K562 (cell line): Measurements from ENCODE around the gene RGS9BP. TPM values are rescaled to one million over a fixed set of nuclear protein-coding genes. Genes with fewer than 3 reads are reported as not detected.

ENCODE experiments used
- CBFB ChIP-seq: sonication (generic); formaldehyde crosslinking; IDR thresholded peaks from 2 replicates; pipeline ENCODE4 v1.4.0; 2020; ENCODE audit warnings: mild to moderate bottlenecking, missing genetic modification reagents
- ETV6 ChIP-seq, 3 experiments: fragments of 150-350 bp in 1 of 3; sonication (generic) in 1 of 3; formaldehyde crosslinking in 1 of 3; IDR thresholded peaks; 2 replicates each; pipeline versions ENCODE4 v1.6.1 to v1.8.0; 2014 to 2022; ENCODE audit warnings: borderline replicate concordance in 2 of 3, low read depth in 2 of 3, antibody characterized with exemption in 1 of 3, low read length in 1 of 3, mild to moderate bottlenecking in 1 of 3, missing genetic modification reagents in 1 of 3
- KAT7 ChIP-seq: sonication (generic); formaldehyde crosslinking; IDR thresholded peaks from 2 replicates; pipeline ENCODE4 v1.8.0; 2022; ENCODE audit warnings: missing genetic modification reagents, mild to moderate bottlenecking, borderline replicate concordance
- L3MBTL2 ChIP-seq: fragments of 450-650 bp; IDR thresholded peaks from 2 replicates; pipeline ENCODE4 v1.6.1; 2016; ENCODE audit warnings: mild to moderate bottlenecking, moderate library complexity
- MAFG ChIP-seq: fragments of 450-650 bp; conservative IDR thresholded peaks from 2 replicates; pipeline ENCODE4 v1.6.1; 2016; ENCODE audit warnings: missing genetic modification characterization, missing compliant biosample characterization
- MXI1 ChIP-seq: IDR thresholded peaks from 2 replicates; pipeline ENCODE4 v1.6.1; 2011; ENCODE audit warnings: low read depth, mild to moderate bottlenecking, improper control_type of control experiment, low read length
- NCOA4 ChIP-seq: fragments of 450-650 bp; IDR thresholded peaks from 2 replicates; pipeline ENCODE4 v1.6.1; 2018; ENCODE audit warnings: mild to moderate bottlenecking; ENCODE audit not compliant: partially characterized antibody
- NONO ChIP-seq, 2 experiments: fragments of 200-400 bp in 1 of 2; fragments of 450-650 bp in 1 of 2; formaldehyde crosslinking in 1 of 2; IDR thresholded peaks; 2 replicates each; pipeline ENCODE4 v1.6.1; 2017; ENCODE audit warnings: low read depth in 2 of 2, mild to moderate bottlenecking in 2 of 2, moderate library complexity in 2 of 2, low read length in 1 of 2
- TCF7L2 ChIP-seq: fragments of 150-350 bp; IDR thresholded peaks from 2 replicates; pipeline ENCODE4 v1.6.1; 2016; ENCODE audit warnings: low read depth, mild to moderate bottlenecking, low read length, moderate library complexity
- ZBTB7A ChIP-seq: IDR thresholded peaks from 2 replicates; pipeline ENCODE4 v1.6.1; 2011; ENCODE audit warnings: low read depth, mild to moderate bottlenecking, low read length, moderate library complexity, borderline replicate concordance; ENCODE audit not compliant: control insufficient read depth
- polyA plus RNA-seq, 8 experiments: library from polyadenylated mRNA; depleted of rRNA in 4 of 8; stranded (reverse) in 5 of 8; unstranded in 3 of 8; fragments of >200 nt; fragmentation: Nextera tagmentation in 2 of 8; fragmentation: Illumina TruSeq in 1 of 8; extraction: Ambion mirVana in 2 of 8; extraction: Trizol in 1 of 8; gene quantifications; 2 replicates each; pipeline versions ENCODE4 v1.2.1 to v1.2.3, GENCODE V29; 2011 to 2014; ENCODE audit warnings: inconsistent platforms in 1 of 8, missing spikeins in 1 of 8
- total RNA-seq, 7 experiments: library from RNA; depleted of rRNA in 6 of 7; stranded (reverse); fragments of >200 nt in 6 of 7; fragmentation: Illumina TruSeq in 2 of 7; extraction: Trizol in 2 of 7; gene quantifications; 2 replicates each; pipeline versions ENCODE4 v1.2.1 to v1.2.3, GENCODE V29; 2011 to 2021; ENCODE audit warnings: low replicate concordance in 1 of 7
- TF ChIP-seq, protein P1 (sequence below): fragments of 450-650 bp; formaldehyde crosslinking; IDR thresholded peaks from 2 replicates; pipeline ENCODE4 v1.4.0; 2022; ENCODE audit warnings: missing genetic modification characterization
- TF ChIP-seq, protein P2 (sequence below), 2 experiments: IDR thresholded peaks; 2 replicates each; pipeline ENCODE4 v1.6.1; 2011; ENCODE audit warnings: borderline replicate concordance in 1 of 2, control low read depth in 1 of 2, low read depth in 1 of 2, low read length in 1 of 2, mild to moderate bottlenecking in 1 of 2, mixed read lengths in 1 of 2, moderate library complexity in 1 of 2; ENCODE audit not compliant: insufficient read depth in 1 of 2, insufficient read length in 1 of 2, poor library complexity in 1 of 2, severe bottlenecking in 1 of 2; ENCODE audit errors: extremely low read depth in 1 of 2
- TF ChIP-seq, protein P3 (sequence below): fragments of 450-650 bp; formaldehyde crosslinking; conservative IDR thresholded peaks from 2 replicates; pipeline ENCODE4 v1.4.0; 2022; ENCODE audit warnings: mild to moderate bottlenecking, missing genetic modification characterization

Gene RGS9BP
- total and polyA plus RNA-seq, 9 of the 15 experiments (the other 6 are each of a cell fraction or from before 2014, with no cell fraction given): 0.03 to 1.3 (median 0.49) TPM

DNA sequence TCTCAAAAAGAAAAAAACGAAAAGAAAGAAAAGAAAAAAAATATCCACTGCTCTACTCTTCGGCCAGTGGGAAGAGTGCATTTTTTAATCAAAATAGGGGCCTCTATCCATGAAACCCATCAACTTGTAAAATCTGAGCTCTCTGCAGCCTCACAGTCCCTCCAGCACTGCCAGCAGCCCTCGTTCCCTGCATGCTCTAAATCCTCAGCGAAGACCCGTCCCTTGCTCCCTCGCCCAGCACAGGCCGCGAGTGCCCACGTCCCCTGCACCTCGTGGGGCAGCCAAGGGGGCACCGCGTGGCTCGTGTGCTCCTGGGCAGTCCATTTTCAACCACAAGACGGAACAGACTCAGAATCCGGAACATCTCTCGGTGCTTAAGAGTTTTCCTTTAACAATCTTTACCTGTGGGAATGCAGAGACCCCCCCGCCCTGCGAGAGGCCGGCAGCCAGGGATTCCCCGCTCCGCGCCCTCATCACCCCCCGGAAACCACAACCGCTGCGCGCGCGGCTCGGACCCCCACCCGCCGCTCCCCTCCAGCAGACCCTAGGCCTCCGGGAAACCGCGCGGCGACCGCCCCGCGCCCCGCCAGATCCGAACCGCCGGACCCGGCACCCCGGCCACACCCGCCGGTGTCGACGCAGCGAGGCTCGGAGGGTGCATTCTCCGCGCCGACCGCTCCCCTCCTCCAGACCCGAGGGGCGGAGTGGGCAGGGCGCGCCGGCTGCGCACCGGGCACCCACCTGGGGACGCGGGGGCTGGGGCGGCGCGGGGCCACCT is 1.3 kb upstream of the RGS9BP start (continued):
- TF ChIP-seq NONO (IDR thresholded peaks at IDR 0.05; ENCODE audit: low read depth in 2 of 2, low read length in 1 of 2) (peak in 1 of 2 experiments; percentile 73; a peak in 2 of 4 replicates), L3MBTL2 (peak; percentile 56; the same call in 1 of the 2 replicates), CBFB (CRISPR knock-in tag) (no peak), ZBTB7A (peak; percentile 54; the same call in 1 of the 2 replicates), MXI1 (0 out of 2 replicates have a peak, but pooled peaks have one; percentile 12), MAFG (tag) (no peak), ETV6 (IDR thresholded peaks at IDR 0.05; ENCODE audit: borderline replicate concordance in 1 of 2, low read depth in 2 of 2, low read length in 1 of 2) (no peak), ETV6 (CRISPR knock-in tag; IDR thresholded peaks at IDR 0.05; ENCODE audit: borderline replicate concordance) (no peak), NCOA4 (no peak), KAT7 (0 out of 2 replicates have a peak, but pooled peaks have one; percentile 60), TCF7L2 (no peak)
- TF ChIP-seq, protein P1, sequence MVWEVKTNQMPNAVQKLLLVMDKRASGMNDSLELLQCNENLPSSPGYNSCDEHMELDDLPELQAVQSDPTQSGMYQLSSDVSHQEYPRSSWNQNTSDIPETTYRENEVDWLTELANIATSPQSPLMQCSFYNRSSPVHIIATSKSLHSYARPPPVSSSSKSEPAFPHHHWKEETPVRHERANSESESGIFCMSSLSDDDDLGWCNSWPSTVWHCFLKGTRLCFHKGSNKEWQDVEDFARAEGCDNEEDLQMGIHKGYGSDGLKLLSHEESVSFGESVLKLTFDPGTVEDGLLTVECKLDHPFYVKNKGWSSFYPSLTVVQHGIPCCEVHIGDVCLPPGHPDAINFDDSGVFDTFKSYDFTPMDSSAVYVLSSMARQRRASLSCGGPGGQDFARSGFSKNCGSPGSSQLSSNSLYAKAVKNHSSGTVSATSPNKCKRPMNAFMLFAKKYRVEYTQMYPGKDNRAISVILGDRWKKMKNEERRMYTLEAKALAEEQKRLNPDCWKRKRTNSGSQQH (CRISPR knock-in tag): no peak
- TF ChIP-seq, protein P2, sequence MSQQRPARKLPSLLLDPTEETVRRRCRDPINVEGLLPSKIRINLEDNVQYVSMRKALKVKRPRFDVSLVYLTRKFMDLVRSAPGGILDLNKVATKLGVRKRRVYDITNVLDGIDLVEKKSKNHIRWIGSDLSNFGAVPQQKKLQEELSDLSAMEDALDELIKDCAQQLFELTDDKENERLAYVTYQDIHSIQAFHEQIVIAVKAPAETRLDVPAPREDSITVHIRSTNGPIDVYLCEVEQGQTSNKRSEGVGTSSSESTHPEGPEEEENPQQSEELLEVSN (IDR thresholded peaks at IDR 0.05; ENCODE audit: borderline replicate concordance in 1 of 2, extremely low read depth in 1 of 2, insufficient read depth in 1 of 2, insufficient read length in 1 of 2, low read depth in 1 of 2, low read length in 1 of 2, poor library complexity in 1 of 2, severe bottlenecking in 1 of 2): peak in 1 of 2 experiments; percentile 53
- TF ChIP-seq, protein P3, sequence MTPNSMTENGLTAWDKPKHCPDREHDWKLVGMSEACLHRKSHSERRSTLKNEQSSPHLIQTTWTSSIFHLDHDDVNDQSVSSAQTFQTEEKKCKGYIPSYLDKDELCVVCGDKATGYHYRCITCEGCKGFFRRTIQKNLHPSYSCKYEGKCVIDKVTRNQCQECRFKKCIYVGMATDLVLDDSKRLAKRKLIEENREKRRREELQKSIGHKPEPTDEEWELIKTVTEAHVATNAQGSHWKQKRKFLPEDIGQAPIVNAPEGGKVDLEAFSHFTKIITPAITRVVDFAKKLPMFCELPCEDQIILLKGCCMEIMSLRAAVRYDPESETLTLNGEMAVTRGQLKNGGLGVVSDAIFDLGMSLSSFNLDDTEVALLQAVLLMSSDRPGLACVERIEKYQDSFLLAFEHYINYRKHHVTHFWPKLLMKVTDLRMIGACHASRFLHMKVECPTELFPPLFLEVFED (CRISPR knock-in tag): no peak
